Nephron progenitor cell (in vitro differentiated cells): ENCODE results near the gene PIGH.

Experiments used
- DNase-seq: peaks from one replicate; pipeline ENCODE4 v3.0.0; 2021
- H3K27ac Mint-ChIP-seq: 2 replicates; pipeline ENCODE4 v1.8.0; 2021; ENCODE audit warnings: mild to moderate bottlenecking, moderate library complexity, mixed read lengths
- H3K27me3 Mint-ChIP-seq: 2 replicates; pipeline ENCODE4 v1.8.0; 2021; ENCODE audit warnings: mild to moderate bottlenecking, low read depth, mixed read lengths; ENCODE audit not compliant: poor library complexity
- H3K36me3 Mint-ChIP-seq: 2 replicates; pipeline ENCODE4 v1.8.0; 2021; ENCODE audit warnings: low read depth, mixed read lengths
- H3K4me1 Mint-ChIP-seq: 2 replicates; pipeline ENCODE4 v1.8.0; 2021; ENCODE audit warnings: mixed read lengths
- H3K4me3 Mint-ChIP-seq: 2 replicates; pipeline ENCODE4 v1.8.0; 2021; ENCODE audit warnings: mild to moderate bottlenecking, moderate library complexity, mixed read lengths
- H3K9me3 Mint-ChIP-seq: 2 replicates; pipeline ENCODE4 v1.8.0; 2021; ENCODE audit warnings: mild to moderate bottlenecking, moderate library complexity, mixed read lengths
- TF ChIP-seq, protein P1 (sequence below): fragments of 200-600 bp; sonication (generic); IDR thresholded peaks from 2 replicates; pipeline ENCODE4 v1.5.0; 2021; ENCODE audit warnings: antibody characterized with exemption

PIGH gene

DNA sequence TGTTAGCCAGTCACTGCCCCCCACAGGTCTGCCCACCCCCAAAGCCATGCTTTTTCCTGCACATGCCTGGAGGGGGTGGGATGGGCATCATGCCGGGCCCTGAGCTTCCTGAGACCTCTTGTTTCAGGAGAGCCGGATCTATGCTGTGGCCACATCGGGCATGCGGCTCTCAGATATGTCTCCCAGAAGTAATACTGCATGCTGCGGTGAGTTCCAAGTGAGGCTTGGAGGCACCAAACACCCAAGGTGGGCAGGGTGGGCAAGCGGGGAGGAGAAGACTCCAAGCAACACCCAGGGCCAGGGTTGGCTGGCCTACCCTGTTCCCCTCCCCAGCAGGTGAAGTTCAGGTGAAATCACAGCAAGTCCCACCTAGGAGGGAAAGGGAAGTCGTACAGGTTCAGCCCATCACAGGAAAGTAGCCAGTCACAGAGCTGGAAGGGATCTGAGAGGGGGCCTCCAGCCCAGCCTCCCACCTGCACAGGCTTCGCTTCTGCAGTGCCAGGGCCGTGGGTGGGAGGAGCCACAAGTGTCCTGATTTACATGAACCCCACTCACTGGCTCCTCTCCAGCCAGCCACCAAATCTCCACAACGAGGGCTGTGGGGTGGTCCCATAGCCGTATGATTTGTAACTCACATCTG, 30.9 kb downstream of the PIGH start:
- H3K4me1 Mint-ChIP-seq: peaks cover 42% of the 10 kb centered on the region
- no peaks in the 10 kb centered on the region for H3K9me3 Mint-ChIP-seq

DNA sequence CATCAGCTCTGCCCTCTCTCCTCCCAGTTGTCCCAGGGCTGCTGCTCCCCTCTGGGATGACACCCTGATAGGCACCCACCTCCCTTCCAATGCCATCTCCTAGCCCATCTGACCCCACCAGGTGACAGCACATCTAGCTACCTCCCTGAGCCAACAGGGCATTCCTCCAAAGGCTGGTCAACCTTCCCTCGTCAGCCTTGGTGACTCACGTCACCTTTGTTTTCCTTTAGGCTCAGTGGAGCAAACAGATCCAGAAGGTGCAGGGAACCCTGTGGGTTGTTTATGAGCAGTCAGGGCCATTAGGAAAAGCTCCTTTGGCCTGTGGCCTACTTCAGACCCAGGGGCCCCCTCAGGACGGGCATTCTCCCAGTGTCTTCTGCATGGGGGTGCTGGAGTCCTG, 32.4 kb downstream of the PIGH start:
- H3K4me3 Mint-ChIP-seq: no peak overlapping the region

More for the DNA sequence above, 30.9 kb downstream of the PIGH start:
- TF ChIP-seq, protein P1, sequence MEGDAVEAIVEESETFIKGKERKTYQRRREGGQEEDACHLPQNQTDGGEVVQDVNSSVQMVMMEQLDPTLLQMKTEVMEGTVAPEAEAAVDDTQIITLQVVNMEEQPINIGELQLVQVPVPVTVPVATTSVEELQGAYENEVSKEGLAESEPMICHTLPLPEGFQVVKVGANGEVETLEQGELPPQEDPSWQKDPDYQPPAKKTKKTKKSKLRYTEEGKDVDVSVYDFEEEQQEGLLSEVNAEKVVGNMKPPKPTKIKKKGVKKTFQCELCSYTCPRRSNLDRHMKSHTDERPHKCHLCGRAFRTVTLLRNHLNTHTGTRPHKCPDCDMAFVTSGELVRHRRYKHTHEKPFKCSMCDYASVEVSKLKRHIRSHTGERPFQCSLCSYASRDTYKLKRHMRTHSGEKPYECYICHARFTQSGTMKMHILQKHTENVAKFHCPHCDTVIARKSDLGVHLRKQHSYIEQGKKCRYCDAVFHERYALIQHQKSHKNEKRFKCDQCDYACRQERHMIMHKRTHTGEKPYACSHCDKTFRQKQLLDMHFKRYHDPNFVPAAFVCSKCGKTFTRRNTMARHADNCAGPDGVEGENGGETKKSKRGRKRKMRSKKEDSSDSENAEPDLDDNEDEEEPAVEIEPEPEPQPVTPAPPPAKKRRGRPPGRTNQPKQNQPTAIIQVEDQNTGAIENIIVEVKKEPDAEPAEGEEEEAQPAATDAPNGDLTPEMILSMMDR: no peak
- H3K27ac Mint-ChIP-seq: peak overlapping the region; percentile 92
- H3K36me3 Mint-ChIP-seq: peaks cover 25% of the 10 kb centered on the region
- peaks cover 4% of the 10 kb centered on the region for H3K27me3 Mint-ChIP-seq
- H3K4me3 Mint-ChIP-seq: no peak overlapping the region
- DNase-seq: peak; percentile 68

DNA sequence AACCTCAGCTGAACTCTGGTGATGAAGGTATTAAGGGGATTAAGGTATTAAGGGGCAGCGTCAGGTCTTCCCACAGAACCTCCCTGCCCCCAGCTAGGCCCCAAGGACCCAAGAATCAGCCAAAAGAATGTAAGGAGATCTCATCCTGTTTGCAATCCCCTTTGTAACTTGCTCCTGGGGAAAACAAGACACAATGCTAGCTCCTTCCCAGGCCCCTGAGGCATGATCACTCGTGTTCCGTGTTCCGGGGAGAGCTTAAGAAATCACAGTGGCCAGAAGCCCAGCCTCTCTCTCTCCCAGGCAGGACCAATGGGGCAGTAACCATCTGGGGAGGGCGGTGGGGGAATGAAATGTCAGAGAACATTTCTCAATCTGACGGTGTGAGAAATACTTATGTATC, 33.2 kb downstream of the PIGH start:
- peaks cover 42% of the 10 kb centered on the region for H3K4me1 Mint-ChIP-seq
- no peak overlapping the region for H3K4me3 Mint-ChIP-seq
- peak overlapping the region; percentile 24 for H3K27ac Mint-ChIP-seq
- no peak for DNase-seq
- H3K36me3 Mint-ChIP-seq: peaks cover 30% of the 10 kb centered on the region
- H3K27me3 Mint-ChIP-seq: peaks cover 4% of the 10 kb centered on the region
- H3K9me3 Mint-ChIP-seq: no peaks in the 10 kb centered on the region
- TF ChIP-seq, protein P1: no peak

More for the DNA sequence above, 32.4 kb downstream of the PIGH start:
- no peaks in the 10 kb centered on the region for H3K9me3 Mint-ChIP-seq
- peaks cover 42% of the 10 kb centered on the region for H3K4me1 Mint-ChIP-seq
- peaks cover 27% of the 10 kb centered on the region for H3K36me3 Mint-ChIP-seq
- peaks cover 4% of the 10 kb centered on the region for H3K27me3 Mint-ChIP-seq
- TF ChIP-seq, protein P1: no peak
- no peak overlapping the region for H3K27ac Mint-ChIP-seq
- no peak for DNase-seq

DNA sequence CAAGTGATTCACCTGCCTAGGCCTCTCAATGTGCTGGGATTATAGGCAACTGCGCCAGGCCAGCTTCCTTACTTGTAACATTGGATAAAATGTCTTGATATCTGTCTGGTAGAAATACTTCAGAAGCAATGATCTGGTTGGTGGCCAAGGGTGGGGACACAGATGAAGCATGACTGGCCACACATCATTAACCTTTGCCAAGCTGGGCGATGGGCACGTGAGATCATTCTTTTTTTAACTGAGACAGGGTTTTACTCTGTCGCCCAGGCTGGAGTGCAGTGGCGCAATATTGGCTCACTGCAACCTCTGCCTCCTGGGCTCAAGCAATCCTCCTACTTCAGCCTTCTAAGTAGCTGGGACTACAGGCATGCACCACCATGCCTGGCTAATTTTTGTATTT, 35.8 kb downstream of the PIGH start:
- H3K4me1 Mint-ChIP-seq: peaks cover 21% of the 10 kb centered on the region
- H3K27ac Mint-ChIP-seq: no peak overlapping the region
- DNase-seq: no peak
- peaks cover 38% of the 10 kb centered on the region for H3K36me3 Mint-ChIP-seq
- H3K27me3 Mint-ChIP-seq: peaks cover 4% of the 10 kb centered on the region
- H3K4me3 Mint-ChIP-seq: no peak overlapping the region
- TF ChIP-seq, protein P1: no peak
- H3K9me3 Mint-ChIP-seq: no peaks in the 10 kb centered on the region

DNA sequence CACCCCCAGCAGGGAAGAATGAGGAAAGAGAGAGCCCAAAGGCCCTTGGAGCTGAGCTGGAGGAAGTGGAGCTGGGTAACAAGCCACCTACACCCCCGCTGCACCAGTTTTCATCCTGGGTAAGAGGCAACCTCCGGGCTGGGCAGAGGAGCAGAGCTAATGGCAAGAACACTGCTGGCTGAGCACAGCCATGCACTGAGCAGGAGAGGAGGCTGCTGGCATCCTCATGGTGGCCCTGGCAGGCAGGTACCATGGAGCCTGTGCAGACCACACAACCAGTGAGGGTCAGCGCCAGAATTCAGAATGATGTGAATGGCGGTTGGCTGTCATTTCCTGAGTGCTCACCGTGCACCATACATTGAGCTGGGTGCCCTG, 37.3 kb downstream of the PIGH start:
- peaks cover 4% of the 10 kb centered on the region for H3K27me3 Mint-ChIP-seq
- TF ChIP-seq, protein P1: no peak
- H3K4me3 Mint-ChIP-seq: no peak overlapping the region
- DNase-seq: no peak
- H3K4me1 Mint-ChIP-seq: peaks cover 13% of the 10 kb centered on the region
- no peak overlapping the region for H3K27ac Mint-ChIP-seq
- H3K9me3 Mint-ChIP-seq: no peaks in the 10 kb centered on the region
- peaks cover 42% of the 10 kb centered on the region for H3K36me3 Mint-ChIP-seq

DNA sequence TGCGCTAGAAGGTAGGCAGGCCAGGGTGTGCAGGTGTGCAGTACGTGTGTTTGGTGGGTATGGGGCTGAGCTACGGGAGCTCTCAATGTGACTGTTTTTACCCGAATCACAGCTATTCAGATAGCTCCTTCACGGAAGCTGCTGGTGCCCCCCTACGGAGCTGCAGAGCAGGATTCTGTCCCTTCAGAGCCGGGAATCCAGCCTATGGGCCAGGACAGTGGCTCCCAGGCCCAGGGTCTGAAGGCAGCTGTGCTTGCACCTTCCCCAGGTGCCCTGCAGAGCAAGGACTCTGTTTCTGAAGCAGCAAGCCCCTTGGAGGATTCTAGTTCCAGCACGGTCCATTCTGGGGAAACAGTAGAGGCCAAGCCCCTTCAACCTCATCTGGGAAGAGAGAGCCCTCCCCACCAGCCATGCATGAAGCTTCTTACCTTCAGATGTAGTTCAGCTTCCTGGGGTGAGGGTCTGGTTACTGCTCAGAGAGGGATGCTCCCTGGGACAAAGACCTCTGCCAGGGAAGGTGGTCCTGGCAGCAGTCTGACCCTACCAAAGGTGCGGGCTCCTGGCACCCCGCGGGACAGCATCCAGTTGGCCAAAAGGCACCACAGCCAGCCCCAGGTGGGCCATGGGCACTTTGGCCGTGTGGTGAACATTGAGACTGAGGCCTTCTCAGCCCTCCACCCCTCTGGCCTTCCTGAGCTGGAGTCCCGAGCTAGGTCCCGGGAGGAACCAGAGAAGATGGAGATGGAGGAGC, 37.9 kb downstream of the PIGH start:
- Mint-ChIP-seq H3K36me3 (peaks cover 37% of the 10 kb centered on the region), H3K4me3 (no peak overlapping the region), H3K27ac (no peak overlapping the region), H3K9me3 (no peaks in the 10 kb centered on the region), H3K27me3 (peaks cover 4% of the 10 kb centered on the region), H3K4me1 (peaks cover 8% of the 10 kb centered on the region)
- no peak for DNase-seq
- TF ChIP-seq, protein P1: no peak
